ENCODE results near the gene TBCD.

TBCD gene

DNA sequence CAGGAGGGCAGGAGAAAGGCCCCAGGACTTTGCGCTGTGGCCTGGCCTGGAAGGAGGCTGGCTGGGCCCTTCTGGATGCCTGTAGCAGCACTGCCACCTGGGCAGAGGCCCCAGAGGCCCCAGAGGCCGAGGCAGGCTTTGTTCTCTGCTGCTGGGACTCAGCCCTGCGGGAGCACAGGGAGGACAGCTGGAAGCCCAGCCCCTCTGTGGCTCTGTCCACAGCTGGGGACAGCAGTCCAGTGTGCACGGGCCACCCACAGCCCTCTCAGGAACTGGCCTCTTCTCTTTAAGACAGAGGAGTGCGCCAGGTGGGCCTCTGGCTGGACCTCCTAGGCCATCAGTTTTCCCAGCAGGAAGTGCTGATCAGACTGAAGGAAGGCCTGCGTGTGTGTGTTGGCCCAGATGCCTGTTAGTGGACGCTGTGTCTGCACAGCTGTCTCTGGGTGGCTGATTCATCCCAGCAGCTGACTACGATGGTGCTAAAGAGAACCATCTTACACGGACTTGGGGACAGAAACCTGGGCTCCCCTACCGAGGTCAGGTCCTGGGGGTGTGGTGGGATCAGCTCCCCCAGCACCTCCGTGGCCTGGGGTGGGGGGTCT is 114.8 kb downstream of the TBCD start:
- in situ Hi-C loops (cut with MboI; ENCODE audit: low sequenced_read_pairs), result no loop called here

DNA sequence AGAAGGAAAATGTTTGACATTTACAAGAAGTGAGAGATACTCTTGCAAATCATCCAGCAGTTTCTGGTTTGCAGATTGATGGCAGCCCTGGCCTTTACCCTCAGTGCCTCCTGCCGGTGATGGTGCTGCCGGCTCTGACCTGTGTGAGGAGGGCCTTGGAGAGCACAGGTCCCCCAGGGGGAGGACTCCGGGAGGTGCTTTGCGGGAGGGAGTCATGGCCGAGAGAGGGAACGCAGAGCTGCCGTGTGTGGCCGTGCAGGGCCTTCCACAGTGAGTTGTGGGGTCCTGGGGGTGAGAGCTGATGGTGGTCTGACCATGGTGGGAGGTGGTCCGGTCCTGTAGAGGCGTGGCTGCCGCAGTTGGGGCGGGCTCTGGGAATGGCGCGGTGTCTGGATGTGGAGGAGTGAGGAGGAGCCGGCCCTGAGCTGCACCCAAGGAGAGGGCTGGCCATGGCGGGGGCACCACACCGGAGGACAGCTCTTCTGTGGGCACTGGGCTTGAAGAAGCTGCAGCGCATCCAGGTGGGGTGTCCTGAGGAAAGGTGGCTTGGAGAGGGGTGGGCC is 116.0 kb downstream of the TBCD start:
- in situ Hi-C loops (cut with MboI; ENCODE audit: low sequenced_read_pairs), result no loop called here

DNA sequence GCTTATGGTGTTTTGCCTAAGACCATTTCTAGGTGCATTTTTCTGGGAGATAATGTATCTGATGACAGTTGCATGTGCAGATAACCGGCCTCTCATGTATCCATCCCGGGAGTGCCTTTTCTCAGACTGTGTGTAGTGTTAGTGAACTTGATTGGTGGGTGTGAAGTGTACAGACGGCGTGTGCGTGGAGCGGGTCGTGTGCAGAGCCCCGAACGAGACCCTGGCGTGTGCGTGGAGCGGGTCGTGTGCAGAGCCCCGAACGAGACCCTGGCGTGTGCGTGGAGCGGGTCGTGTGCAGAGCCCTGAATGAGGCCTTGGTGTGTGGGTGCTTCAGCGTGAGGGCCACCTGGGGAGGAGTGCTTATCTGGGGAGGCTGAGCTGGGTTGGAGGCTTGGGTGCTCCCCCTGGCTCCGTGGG is 116.9 kb downstream of the TBCD start:
- in situ Hi-C loops (cut with MboI; ENCODE audit: low sequenced_read_pairs), result no loop called here

DNA sequence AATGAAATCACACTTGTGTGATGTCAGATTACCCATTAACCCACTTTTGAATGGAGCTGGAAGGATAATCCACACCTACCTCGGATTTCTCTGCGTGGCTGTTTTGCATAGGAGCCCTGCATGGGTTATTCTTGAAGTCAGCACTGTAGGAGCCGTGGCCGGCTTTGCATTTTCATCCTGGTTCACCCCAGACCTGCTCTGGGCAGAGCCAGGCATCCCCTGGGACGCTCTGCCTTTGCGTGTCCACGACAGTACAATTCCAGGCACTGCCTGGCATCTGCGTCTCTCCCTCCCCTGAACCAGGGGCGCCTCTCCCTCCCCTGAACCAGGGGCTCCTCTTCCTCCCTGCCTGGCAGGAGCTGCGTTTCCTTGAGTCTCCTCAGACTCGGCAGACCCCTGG is 117.7 kb downstream of the TBCD start:
- in situ Hi-C loops (cut with MboI; ENCODE audit: low sequenced_read_pairs), result no loop called here

DNA sequence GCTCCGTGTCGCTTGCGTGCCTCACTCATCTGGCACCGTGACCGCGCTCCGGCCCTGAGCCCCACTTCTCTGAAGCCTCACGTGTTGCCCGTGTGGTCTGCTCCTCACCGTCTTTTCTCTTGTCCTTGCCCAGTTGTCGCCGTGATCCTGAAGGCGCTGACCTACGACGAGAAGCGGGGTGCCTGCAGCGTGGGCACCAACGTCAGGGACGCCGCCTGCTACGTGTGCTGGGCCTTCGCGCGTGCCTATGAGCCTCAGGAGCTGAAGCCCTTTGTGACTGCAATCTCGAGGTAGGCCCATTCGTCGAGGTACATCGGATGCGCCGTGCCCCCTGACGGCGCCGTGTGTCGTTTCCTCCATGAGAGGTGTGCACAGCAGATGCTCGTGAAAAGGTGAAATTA is 118.2 kb downstream of the TBCD start:
- in situ Hi-C loops (cut with MboI; ENCODE audit: low sequenced_read_pairs), result no loop called here

DNA sequence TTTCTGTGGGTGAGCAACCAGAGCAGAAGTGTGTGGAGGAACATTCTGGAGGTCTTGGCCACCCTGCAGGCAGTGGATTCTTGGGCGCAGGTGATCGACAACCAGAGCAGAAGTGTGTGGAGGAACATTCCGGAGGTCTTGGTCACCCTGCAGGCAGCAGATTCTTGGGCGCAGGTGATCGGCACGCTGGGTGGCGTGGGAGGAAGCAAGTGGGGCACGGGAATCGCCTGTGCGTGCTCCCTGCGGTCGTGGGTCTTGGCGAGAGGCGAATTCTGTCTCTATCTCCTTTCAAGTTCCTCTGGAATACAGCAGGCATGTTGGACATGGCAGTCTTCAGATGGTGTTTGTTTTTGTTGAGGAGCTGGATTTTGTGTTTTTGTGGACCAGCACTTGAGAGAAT is 118.7 kb downstream of the TBCD start:
- in situ Hi-C loops (cut with MboI; ENCODE audit: low sequenced_read_pairs), result no loop called here

DNA sequence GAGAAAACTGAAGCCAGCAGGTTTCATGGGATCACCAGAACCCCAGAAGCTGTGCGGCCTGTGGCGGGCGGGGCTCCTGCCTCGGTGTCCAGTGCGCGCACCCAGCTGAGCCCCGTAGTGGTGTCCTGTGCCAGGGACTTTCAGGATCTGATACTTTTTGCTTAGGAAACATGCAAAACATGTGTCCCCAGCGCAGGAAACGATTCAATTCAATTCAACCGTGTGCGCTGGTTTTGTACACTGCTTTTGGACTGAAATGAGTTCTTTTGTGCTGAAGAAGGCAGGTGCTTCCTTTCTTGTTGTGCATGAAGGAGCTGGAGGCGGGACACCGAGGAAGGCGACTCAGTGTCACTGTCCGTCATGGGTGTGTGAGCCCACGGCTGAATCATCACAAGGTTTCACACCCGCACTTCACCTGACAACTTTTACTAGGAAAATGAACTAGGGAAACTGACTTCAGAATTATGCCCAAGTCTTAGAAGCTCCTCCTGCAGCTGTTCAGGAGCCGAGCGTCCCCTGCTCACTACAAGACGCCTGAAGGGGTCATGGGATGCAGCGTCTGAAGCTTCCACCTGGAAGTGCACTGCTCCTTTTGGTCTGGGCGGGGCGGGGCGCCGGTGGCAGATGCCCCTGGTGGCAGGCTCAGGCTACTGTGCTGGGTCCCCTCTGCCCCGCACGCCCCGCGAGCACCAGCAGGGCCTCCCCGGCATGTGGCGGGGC is 119.4 kb downstream of the TBCD start:
- in situ Hi-C loops (cut with MboI; ENCODE audit: low sequenced_read_pairs), result no loop called here

DNA sequence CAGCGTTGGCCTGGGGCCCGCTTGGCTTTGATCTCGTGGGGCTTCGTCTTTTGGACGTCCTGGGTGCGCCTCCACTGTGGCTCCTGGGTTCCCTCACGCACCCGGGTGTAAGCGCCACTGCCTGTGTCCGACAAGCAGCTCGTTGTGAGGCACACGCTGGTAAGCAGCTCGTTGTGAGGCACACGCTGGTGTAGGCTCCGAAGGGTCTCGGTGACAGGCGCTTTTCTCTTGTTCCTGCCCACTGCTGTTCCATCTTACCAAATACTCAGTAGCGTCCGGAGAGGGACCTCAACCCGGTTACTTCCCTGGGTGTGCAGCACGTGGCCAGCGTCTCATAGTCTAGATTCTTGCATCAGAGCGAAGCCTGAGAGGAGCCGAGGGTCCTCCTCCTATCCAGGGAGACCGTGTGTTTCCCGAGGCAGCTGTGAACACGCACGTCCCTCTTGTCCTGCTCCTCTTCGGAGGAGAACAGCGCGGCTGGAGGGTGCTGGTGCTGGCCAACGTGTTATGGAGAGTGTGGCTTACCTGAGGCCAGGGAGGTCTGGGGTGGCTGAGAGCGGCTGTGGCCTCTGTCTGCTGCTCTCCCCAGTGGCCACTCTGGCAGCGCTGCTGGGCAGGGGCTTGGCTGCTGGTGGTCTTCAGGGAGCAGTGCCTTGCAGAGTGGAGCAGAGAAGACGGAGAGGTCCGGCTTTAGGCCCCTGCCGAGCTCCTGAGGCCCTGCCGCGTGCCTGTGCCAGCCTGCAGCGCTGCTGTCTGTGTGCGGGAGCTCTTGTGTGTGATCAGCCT is 120.1 kb downstream of the TBCD start:
- in situ Hi-C loops (cut with MboI; ENCODE audit: low sequenced_read_pairs), result no loop called here

DNA sequence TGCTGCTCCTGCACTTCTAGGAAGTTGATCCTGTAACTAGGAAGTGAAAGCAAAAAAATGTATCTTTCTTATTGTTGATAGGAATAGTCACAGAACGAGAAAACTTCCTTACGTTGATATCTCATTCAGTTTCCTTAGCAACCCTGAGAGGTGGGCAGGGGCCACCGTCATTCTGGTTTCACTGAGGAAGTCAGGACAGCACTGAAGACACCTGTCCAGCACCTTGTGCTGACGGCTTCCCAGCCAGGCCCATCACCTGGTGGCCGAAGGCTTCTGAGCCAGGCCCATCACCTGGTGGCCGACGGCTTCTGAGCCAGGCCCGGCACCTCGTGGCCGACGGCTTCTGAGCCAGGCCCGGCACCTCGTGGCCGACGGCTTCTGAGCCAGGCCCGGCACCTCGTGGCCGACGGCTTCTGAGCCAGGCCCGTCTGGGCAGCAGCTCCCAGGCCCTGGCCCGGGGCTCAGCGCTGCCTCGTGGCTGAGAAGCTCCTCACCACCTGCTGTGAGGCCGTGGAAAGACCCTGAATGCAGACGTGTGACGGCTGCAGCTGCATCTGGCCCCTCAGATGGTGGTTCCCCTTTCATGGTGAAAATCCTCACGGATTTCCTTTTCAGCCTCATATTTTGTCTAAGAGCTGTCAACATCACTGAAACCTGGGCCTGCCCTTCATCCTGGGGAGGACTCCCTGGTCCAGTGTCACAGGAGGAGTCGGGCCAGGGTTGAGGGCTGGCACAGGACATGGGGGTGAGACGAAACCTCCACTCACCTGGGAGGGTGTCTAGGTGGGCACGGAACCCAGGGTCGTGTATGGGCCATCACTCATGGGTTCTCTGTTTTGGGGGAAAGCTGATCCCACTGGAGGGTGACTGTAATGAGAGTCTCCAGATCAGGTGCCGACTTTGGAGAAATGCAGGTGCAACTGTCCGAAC is 121.0 kb downstream of the TBCD start:
- in situ Hi-C loops (cut with MboI; ENCODE audit: low sequenced_read_pairs), result no loop called here

DNA sequence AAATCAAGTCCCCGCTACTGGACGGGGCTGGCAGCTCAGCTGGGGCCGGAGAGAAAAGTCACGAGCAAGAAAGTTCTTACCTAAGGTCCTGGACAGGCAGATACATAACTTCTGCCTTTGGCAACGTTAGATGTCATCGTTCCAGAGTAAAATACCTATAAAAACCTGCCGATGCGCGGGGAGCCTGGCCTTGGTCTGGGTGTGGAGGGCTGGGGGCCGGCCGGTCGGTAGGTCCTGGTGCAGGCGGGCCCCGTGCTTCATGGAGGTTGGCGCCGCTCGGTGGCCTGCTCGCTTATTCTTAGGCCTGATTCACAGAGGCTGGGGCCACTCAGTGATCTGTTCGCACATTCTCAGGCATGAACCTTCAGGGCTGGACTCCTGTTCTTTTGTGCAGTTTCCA is 121.7 kb downstream of the TBCD start:
- in situ Hi-C loops (cut with MboI; ENCODE audit: low sequenced_read_pairs), result no loop called here

DNA sequence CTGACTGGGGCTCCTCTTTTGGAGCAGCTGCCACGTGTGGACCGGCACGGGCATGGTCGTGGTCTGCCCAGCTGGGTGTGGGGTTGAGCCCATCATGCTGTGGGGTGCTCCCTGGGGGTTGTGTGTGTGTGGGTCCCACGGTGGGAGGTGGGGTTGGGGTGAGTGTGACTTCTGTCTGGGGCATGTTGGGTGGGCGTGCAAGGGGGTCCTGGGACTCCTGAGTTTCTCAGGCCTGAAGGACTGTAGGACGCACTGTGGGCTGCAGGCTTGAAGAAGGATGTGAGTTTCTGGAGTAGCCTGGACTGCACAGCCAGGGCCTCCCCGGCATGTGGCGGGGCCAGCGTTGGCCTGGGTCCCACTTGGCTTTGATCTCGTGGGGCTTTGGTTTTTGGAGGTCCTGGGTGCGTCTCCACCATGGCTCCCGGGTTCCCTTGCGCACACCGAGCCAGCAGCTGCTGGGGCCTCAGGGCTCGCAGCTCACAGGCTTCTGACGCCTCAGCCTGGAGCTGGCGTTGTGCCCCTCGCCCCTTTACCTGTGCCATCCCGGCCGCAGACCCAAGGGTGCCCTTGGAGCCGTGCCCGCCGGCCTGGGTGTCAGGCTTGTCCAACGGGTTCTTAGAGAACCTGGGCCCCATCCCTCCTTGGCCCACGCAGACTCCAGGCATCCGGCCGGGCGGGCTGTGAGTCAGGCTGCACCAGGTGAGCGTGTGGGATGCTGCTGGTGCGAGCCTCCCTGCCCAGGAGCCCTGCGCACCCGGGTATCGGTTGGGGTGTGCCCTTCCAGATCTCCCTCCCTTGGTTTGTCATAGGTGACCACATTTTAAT is 122.4 kb downstream of the TBCD start:
- in situ Hi-C loops (cut with MboI; ENCODE audit: low sequenced_read_pairs), result no loop called here

DNA sequence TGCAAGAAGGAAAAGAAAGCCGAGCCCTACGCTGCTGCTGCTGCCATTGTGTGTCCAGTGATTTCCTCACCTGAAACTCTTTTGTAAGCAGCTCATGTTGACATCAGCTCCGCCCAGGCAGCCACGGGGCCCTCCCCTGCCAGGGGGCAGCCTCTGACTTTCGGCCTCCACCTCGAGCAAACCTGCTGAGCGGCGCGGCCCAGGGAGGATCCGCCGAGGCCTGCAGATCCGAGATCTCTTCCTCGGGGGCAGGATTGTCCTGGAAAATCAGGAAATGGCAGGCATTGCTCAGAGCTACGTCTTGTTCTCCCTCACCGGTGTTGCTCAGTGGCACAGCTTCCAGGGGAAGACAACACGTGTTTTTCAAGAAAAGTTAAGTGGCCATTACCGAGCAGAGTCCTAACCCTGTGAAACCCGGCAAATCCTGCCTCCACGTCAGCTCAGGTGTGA is 123.6 kb downstream of the TBCD start:
- in situ Hi-C loops (cut with MboI; ENCODE audit: low sequenced_read_pairs), result no loop called here

DNA sequence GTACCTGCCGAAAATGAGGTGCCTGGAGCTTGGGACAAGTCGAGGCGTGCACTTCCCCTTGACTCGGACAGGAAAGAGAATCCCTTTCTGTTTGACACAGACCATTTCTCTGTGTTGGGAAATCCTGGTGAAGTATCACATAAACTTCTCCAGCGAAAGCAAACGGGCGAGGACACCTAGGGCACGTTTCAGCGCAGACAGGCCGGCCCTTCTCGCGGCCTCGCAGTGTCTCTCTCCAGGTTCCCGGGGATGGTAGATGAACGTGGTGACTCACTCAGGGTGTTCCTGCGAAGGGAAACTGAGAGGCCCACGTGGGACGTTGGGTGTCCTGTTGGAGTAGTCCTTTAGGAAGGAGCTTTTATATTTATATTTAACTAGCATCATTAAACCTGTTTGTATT is 124.3 kb downstream of the TBCD start:
- in situ Hi-C loops (cut with MboI; ENCODE audit: low sequenced_read_pairs), result no loop called here

DNA sequence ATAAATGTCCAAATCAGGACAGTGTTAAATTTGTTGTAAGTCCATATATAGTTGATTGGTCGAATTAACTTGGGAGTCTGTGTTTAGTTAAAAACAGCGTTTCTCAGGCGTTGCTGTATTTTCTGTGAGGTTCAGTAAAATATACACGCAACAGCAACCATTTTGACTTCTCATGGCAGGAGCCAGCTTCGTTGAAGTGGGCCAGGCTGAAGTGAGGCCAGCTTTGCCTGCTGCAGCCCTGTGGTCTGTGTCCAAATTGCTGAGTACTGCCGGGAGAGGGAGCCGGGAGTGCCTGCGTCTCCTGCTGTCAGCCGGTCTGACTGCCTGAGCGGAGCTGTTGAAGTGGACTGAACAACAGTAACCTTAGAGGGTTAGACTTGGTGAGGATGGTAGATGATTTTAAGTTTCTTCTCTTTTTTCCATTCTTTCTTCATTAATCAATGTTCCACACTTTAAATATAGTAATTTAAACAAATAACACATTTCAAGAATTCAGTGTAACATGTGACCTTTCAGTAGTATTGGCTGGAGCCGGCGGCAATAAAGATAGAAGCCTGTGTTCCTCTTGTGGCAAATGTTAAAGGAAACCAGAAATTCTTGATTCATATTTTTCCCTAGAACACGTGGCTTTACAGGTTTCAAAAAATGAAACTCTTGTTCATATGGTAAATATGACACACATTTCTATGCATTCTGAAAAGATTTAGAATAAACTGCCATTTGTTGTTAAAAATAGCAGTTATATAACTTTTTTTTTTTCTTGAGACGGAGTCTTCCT is 124.9 kb downstream of the TBCD start:
- in situ Hi-C loops (cut with MboI; ENCODE audit: low sequenced_read_pairs), result no loop called here

DNA sequence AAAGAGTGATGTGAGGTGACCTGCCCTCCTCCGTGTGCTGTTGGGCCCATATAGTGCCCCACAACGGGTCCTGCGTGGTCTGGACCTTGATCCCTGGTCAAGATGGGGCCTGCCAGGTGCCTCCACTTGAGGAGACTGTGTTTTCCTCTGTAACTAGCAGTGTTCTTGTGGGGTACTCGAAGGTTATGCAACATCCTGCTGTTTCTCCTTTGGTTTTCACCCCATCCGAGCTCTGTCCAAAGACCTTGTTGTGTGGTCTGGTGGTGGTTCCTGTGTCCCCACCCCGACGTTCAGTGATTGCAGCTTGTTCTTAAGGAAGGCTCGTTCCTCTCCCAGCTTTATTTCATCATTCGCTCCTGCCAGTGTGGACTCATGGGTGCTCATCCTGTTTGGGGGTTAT is 126.7 kb downstream of the TBCD start:
- in situ Hi-C loops (cut with MboI; ENCODE audit: low sequenced_read_pairs), result no loop called here

DNA sequence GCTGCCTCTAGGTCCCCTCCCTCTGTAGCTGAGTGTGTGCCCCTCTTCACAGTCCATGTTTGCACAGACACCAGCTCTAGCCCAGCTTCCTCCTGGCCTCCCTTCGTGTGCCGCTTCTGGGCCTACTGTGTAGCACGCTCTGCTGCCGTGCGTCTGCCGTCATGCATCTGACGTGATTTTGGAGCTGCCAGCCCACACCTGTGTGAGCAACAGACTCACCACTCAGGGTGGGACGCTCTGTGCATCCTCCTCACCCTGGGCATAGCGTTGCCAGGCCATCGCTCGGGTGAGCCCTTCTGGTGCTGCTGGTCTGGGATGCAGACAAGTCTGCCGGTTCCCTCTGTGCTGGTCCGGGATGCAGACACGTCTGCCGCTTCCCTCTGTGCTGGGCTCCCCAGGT is 127.4 kb downstream of the TBCD start:
- in situ Hi-C loops (cut with MboI; ENCODE audit: low sequenced_read_pairs), result no loop called here

DNA sequence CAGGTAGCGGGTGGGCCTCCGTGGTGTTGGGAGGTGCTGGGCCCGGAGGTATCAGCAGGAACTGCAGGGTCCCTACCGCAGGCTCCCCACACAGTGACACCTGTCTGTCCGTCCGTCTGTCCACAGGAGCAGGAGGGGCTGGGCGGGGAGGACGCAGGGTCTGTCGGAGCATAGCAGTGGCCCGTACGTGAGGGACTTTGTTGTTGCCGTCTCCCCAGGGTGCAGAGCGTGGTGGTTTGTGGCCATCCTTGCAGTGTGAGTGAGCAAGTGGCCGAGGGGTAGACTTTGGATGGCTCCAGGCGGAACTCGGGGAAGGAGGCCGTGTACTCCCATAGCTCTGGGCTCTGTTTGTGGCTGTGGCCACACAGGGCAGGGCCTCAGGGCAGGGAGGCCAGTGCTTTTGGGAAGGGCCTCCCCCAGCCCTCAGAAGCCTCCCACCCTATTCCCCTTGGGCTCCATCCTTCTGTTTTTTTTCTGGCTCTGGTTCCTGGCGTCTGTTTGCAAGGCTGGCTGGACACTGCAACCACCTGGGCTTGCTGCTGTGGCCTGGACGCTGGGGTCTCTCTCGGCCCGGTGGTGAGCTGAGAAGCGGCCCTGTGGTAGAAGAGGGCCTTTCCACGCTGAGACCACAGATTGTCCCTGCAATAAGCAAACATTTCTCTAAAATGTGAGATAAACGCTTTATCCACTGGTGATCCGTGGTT is 128.9 kb downstream of the TBCD start:
- in situ Hi-C loops (cut with MboI; ENCODE audit: low sequenced_read_pairs), result no loop called here

DNA sequence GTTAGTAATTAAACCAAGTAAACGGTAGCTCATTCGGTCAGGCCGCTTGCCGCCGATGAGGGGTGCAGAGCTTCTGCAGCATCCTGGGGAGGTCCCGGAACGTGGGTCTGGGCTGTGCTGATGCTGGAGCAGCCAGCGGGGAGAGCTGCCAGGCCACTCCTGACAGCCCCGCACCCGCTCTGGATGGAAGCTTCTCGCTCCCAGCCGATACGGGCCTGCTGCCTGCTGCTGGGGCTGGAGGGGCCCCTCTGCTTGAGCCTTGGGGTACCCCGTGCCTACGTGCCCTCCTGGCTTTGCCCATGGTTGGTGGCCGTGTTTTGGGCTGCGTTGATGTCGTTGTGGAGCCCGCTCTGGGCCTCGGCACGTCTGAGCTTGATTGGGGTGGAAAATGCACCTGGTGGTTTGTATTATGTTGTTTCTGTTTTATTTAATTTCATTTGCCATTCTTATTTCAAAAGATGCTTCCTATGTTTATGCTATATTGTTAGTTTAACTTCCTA is 129.5 kb downstream of the TBCD start:
- in situ Hi-C loops (cut with MboI; ENCODE audit: low sequenced_read_pairs), result no loop called here

All from HL-60/S4 treated with phorbol 12-myristate 13-acetate at 8.2 ng/mL for 4 days and 3 days (cell line).